ENCODE measurements around the gene HOMER2.
"Not testable (repeated sequence)": the region's sequence is repeated elsewhere in the genome, so short reads cannot be mapped to it uniquely, and the experiment has no call there.

HOMER2 gene

DNA sequence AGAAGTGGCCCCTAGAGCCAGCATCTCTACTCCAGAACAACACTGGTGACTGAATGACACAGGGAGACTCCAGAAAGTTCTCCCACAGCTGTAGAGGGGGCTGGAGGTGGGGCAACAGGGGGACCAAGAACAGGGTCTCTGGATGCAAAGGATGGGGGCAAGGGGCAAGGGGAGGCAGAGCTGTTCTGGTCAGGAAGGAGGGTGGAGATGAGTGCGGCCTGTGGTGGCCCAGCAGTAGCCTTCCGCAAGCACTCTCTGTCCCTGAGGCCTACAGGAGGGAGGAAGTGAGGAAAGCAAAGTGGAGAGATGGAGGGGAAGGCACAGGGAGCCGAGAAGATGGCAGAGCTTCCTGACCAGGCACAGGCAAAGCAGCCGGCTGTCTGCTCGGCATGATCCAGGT lies 56.5 kb downstream of the HOMER2 start:
- DNase-seq (ENCODE audit: low read depth in 3 of 3): no peak

DNA sequence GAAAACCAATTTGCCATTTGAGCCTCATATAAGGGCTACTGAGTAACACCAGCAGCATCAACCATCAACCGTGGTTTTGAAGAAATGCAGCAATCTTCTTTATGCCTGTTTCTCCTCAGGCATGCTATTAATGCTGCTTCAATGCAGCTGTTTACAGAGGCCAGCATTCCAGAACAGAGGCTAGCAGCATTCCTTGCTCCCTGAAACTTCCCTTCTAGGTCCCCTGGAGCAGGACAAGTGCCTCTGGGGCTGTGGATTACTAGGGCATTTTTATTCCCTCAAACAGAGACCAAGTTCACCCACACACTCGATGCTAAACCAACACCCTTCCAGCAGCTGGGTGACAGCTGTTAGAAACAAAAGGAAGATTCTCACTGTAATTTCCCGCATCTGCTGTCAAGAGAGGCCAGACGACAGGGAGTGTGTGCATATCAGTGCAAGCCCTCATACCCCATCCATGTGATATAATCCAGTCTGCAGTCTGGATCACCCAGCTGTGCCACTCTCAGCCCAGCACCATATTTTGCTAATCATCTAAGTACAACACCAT lies 57.5 kb downstream of the HOMER2 start:
- no peak for DNase-seq (ENCODE audit: low read depth in 3 of 3)

DNA sequence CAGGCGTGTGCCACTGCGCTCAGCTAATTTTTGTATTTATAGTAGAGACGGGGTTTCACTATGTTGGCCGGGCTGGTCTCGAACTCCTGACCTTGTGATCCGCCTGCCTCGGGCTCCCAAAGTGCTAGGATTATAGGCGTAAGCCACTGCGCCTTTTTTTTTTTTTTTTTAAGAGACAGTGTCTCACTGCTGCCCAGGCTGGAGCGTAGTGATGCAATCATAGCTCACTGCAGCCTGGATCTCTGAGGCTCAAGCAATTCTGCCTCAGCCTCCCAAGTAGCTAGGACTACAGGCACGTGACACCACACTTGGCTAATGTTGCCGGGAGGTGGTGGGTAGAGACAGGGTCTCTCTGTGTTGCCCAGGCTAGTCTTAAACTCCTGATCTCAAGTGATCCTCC lies 59.0 kb downstream of the HOMER2 start:
- DNase-seq (ENCODE audit: low read depth in 3 of 3): not testable (repeated sequence)

DNA sequence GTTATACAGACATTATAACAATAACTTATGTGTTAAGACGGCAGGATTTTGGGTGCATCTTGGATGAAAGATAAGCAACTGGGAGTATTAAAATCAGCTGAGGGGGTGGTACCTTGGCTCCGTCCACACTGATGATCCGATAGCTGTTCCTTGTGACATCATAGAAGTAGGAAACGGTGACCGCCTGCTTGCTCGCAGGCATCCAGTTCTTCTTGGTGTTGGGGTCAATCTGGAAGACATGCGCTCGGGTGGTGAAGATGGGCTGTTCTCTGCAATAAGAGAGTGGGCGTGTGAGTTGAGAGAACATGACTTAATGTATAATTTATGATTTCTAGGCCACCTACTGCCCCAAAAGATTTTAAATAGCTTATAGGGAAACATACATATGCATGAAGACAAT lies 59.9 kb downstream of the HOMER2 start:
- no peak for DNase-seq (ENCODE audit: low read depth in 3 of 3)

DNA sequence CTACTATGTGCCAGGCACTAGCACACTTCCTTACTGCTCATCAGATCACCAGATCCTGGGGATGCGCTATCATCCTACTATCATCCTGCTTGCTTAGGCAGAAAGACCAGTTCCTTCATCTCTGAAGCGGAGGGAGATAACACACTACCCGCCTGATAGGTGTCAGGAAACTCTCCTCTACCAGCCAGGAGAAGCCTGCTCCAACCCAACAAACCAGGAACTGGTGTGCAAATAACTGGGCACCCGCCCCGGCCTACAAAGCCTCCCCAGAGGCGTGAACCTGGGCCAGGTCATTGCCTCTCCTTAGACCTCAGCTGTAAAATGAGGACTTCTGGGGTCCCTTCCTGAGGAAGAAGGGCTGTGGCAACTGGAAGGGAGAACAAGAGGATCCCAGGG lies 61.5 kb downstream of the HOMER2 start:
- no peak for DNase-seq (ENCODE audit: low read depth in 3 of 3)

DNA sequence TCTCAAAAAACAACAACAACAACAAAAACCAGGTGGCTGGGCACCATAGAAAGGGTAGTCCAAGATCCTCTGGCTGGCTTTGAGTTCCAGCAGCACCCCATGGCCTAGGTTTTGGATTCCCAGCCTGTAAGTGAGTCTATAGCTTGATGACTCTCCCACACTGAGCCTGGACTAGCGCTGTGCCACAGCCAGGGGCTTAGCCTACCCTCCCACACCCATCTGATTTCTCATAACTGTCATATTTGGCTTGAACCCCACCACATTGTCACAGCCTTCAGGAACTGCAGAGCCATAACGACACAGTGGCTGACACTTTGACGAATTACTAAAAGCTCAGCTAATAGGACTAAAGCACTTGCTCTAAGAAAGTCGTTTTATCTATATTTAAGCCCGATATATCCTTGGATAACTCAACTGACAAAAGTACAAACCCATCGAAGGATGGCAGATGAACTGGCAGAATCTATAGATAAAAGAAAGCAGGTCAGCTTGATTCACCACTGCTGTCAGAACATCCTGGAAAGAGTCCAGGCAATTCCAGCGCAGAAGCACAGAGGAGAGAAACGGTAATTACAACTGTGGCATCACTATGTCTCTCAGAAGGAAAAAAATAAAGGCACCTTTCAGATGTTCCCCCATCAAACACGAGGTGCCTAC lies 62.1 kb downstream of the HOMER2 start:
- no peak for DNase-seq (ENCODE audit: low read depth in 3 of 3)

DNA sequence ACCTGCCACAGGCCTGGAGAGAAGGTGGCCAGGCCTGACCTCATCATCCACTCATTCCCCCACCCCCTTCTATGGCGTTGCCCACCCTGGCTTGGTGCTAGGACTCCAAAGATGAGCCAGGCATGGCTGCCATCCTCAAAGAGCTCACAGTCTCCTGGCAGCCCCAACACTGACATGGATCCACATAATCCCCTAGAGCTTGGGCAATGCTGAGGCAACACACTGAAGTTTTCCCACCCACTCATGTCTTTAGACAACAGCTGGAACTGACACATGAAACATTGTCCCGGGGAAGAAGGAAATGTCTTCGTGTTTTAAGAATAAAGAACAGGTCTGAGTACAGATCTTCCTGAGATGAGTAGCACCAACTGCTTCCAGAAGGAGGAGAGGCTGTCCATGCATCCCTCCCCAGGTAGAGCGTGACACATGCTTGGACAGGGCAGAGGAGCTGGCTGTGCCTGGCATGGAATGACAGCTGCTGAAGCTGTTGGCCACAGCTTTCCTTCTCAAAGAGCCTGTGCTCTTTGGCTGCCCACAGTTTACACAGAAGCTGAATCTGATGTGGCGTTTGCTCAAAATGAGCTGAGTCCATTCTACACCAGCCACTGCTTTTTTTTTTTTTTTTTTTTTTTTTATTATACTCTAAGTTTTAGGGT lies 70.1 kb downstream of the HOMER2 start:
- no peak for DNase-seq (ENCODE audit: low read depth in 3 of 3)

DNA sequence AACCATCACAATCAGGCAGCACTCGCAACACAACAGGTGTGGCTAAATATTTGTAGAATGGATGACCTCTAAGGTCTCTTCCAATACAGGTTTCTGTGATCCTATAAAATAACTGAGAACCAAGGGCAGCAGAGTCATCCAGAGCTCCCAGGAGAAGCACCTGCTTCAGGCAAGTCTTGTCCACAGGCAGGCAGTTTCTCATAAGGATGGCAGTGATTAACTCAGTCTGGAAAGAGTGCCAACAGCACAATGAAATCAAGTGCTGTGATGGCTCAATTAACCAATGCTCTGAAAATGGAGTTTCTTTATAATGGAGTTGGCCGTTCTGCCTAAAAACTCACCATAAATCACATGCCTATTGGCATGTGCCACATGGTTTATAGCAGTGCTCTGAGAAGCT lies 70.8 kb downstream of the HOMER2 start:
- DNase-seq (ENCODE audit: low read depth in 3 of 3): no peak

DNA sequence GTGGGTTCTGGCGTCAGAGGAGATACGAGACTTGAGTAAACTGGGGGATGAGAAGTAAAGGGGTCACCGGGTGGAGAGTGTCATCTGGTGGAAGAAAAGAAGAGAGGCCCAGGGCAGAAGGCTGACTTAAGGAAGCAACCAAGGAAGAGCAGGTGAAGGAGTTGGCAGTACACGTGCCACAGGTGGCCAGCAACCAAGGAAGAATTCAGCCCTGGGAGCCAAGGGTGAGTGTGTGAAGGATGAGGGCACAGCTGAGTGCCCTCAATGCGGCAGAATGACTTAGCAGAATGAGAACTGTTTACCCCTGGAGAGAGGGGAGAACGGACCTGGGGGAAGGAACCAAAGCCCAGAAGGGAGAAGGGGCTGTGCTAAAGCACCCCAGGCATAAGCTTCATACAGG lies 71.8 kb downstream of the HOMER2 start:
- no peak for DNase-seq (ENCODE audit: low read depth in 3 of 3)

DNA sequence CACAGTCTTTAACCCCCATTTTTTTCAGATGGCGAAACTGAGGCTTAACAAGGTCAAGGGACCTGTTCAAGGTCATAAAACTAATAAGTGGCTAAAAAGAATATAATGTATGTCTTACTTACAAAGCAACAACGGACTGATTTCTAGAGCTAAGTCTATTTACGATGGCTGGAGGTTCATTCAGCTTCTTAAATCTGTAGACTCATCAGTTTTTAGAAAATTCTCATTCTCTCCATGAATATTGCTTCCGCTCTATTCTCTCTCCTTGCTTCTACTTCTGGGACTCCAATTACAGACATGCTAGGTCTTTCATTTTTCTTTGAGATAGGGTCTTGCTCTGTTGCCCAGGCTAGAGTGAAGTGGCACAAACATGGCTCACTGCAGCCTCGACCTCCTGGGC lies 74.2 kb downstream of the HOMER2 start:
- DNase-seq (ENCODE audit: low read depth in 3 of 3): no peak

DNA sequence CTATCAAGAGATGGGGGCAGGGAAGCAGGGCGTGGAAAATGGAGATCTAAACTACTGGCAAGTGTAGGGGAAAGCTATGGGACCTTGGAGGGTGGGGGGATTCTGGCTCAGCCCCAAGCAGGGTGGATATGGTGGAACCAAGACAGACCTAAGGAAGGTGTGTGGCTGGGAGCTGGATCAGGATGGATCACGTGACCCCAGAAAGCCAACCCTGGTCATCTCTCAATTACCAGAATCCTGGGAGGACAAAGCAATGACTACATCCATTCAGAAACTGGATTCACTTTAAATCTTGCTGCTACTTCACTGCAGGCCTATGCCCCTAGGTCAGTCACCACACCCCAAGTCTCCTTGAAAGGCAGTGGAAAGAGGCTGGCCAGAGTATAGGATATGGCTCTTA lies 74.7 kb downstream of the HOMER2 start:
- no peak for DNase-seq (ENCODE audit: low read depth in 3 of 3)

DNA sequence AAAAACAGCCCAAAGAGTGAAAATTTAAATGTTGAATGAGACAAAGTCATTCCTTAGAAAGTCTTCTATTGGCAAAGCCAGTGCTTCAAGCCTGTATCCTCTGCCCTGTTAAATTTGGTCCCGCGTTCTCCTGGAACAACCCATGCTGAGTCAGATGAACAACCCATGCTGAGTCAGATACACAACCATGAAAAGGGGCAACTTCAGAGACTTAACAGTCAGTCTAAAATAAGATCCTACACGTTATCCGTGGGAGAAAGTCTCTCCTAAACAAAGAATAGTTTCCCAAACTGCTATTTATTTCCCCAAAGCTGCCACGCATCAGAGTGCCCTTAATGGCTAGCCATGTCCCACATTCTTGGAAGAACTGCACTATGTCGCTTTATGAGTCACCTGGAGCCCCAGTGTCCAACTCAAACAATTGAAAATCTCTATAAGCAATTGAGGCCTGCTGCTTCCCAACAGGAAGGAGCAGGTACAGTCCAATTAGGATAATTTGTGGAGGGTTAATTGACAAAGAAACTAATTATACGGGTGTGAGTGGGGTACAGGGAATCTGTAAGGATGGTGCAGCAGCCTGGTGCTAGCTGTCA lies 77.0 kb downstream of the HOMER2 start:
- DNase-seq (ENCODE audit: low read depth in 3 of 3): no peak

DNA sequence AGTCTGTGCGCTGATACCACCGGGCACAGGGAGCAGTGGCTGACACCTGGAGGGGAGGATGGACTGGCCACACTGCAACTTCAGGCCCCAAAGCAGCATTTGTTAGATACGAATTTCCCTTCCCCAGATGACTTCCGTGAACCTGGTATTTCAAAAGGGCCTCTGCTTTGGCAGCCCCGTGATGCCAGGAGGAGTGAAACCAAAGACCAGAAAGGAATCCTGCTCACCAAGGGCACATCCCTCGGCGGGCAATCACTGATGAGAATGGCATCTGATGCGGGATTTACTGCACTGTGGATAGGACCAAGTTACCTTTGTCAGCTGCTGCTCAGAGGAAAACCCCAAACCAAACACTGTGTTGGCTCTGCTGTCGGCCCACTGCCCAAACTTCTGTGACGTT lies 77.6 kb downstream of the HOMER2 start:
- no peak for DNase-seq (ENCODE audit: low read depth in 3 of 3)

DNA sequence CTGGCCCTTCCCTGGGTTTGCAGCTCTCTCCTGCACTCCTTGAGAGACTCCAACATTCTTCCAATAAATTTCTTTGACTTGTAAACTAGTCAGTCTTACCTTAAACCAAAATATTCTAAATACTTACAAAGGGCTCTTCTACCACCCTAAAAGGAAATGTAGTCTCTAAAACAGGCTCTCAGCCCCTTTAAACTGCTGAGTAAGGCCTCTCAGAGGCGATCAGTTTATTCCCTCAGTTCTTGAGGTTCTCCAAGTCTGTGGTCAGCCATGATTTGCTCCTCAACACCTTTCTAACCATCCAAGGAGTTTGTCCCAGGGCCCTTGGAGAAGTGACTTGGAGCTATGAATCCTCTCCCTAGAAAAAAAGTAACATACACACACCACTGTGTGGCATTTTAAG lies 78.3 kb downstream of the HOMER2 start:
- no peak for DNase-seq (ENCODE audit: low read depth in 3 of 3)

DNA sequence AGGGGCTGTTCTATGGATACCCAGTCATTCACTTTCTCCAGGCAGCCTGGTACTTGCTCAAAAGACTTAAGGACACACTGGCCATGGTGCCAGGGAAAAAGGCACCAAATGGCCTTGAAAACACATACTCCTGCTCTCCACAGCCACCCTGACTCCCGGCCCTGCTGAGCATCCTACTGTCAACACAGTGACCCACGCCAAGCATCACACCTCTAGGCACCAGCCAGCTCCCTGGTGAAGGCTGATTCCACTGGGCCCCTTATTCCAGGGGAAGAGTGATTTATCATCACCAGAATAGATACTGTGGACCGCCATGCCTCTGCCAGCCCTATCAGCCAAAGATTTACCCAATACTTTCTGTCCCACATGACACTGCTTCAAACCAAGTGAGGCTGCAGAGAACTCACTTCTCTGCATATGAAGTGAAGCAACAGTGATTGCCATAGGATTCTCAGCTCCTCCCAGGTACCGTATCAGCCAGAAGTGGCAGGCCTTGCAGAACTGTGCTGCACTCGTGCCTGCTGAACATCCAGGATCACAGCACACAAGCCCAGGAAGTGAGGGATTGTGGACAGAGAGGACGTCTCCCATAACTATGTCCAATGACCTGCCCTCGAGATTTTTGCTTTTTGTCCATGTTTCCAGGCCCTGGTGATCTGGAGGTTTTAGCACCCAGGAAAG lies 79.4 kb downstream of the HOMER2 start:
- no peak for DNase-seq (ENCODE audit: low read depth in 3 of 3)

DNA sequence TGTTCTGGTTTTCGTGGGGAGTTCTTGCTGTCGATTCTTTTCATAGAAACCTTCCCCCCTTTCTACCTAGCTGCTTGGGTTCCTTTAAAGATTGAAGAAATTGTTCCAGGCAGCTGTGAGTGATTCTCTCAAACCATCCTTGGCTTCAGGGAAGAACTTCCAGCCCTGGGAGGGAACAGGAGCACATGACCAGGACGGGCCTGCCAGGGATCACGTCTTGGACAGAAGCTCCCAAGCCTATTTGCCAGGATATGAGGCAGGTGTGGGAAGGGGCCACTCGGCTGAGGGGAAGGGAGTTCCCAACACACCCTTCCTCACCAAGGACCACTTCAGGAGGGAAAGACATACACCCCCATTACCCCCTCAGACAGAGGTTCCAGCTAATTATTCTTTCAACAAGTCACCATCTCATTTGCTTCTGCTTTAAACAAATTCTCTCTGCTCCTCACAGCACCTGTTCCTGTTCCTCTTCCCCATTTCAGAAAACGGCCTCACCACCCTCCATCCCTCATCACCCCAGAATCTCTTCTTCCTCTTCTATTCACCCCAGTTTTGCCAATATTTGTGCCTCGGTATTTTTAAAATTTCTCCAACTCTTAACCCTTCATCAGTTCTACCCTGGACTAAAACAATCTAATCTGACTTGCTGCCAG lies 80.6 kb downstream of the HOMER2 start:
- DNase-seq (ENCODE audit: low read depth in 3 of 3): no peak

DNA sequence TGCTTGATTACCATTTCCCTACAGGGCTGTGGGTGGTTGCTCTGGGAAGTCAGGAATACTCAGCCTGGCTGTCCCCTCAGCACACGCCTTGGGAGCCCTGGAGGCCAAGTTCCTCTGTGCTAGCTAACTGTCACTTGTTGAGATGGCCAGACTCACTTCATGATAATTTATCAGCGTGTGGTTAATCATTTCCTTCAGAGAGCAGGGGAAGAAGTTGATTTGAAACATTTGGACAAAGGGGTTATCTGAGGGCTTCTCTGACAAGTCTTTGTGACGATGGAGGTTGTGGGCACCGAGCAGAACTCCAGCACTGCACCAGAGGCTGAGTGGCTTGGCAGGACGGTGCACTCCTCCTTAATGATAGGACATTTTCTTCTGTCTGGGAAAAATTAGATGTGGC lies 81.2 kb downstream of the HOMER2 start:
- no peak for DNase-seq (ENCODE audit: low read depth in 3 of 3)

DNA sequence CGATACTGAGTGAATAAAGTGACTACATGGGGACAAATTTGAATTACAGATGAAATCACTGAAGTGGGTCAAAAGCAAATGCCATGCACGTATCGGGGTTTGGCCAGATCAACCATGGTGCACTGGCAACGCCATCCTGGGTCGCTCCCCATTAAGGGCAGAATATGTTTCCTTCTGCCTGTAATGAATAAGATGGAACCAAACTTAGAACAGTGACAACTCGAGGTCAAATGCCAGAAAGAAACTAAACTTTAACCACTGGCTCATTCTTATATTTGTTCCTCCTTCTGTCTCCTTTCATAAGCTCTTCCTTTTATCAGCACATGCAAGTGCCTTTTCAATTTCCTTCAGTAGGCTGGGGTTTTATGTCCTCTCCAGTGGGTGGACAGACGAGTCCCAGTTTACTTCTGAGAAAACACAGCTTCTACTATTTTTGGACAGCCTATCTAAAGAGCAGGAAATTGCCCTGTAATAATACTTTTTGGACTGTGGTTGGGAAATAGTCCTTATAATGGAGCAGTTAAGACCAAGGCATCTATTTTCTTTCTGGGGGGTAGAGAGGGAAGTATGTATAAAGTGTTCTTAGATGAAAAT lies 81.7 kb downstream of the HOMER2 start:
- DNase-seq (ENCODE audit: low read depth in 3 of 3): no peak

DNA sequence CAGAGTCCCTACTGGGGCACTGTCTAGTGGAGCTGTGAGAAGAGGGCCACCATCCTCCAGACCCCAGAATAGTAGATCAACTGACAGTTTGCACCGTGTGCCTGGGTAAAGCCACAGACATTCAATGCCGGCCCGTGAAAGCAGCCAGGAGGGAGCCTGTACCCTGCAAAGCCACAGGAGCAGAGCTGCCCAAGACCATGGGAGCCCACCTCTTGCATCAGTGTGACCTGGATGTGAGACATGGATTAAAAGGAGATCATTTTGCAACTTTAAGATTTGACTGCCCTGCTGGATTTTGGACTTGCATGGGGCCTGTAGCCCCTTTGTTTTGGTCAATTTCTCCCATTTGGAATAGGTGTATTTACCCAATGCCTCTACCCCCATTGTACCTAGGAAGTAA lies 86.5 kb downstream of the HOMER2 start:
- DNase-seq (ENCODE audit: low read depth in 3 of 3): not testable (repeated sequence)

DNA sequence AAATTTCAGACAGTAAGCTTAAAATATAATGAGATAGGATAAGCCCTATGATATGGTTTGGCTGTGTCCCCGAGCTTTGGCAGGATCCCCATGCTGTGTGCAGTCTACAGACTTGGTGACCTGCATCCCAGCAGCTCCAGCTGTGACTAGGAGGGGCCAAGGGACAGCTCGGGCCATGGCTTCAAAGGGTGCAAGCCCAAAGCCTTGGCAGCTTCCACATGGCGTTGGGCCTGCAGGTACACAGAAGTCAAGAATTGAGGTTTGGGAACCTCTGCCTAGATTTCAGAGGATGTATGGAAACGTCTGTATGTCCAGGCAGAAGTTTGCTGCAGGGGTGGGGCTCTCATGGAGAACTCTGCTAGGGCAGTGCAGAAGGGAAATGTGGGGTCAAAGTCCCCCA lies 86.9 kb downstream of the HOMER2 start:
- not testable (repeated sequence) for DNase-seq (ENCODE audit: low read depth in 3 of 3)

DNA sequence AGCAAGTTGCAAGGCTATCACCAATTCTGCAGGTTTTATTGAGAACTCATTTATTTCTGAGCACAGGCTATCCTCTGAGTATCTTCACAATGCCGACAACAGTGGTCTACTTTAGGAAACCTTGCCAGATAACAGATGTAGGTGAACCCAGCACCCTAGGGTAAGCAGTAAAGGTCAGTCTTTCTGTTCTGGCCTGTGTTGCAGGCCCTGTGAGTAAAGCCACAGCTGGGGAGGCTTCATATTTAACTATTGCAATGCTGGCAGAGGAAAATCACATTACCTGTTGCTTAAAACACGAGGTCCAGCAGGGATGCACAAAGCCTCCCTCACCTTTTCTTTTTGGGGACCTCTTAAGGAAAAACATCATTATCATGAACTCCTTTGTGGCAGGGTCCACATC lies 87.6 kb downstream of the HOMER2 start:
- no peak for DNase-seq (ENCODE audit: low read depth in 3 of 3)

DNA sequence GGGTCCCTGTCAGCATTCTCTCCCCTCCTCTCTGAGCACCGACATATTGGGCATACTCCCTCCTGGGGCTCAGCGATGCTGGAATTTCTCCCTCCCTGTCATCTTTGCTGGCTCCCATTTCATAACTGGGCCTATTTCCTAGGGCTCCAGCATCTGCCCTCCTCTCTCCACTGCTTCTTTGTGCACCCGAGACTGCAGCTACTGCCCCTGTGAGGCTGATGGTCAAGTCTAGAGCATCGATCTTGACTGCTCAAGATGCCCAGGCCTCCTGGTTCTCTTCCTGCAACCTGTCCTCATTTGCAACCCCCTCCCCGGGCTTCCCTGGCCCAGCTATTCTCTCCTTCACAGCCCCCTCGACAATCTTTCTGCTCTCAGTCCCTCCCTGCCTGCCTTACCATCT lies 89.6 kb downstream of the HOMER2 start:
- DNase-seq (ENCODE audit: low read depth in 3 of 3): no peak
